ENCODE measurements around the gene SNURF.
"Not testable (repeated sequence)": the region's sequence is repeated elsewhere in the genome, so short reads cannot be mapped to it uniquely, and the experiment has no call there.

Gene SNURF

DNA sequence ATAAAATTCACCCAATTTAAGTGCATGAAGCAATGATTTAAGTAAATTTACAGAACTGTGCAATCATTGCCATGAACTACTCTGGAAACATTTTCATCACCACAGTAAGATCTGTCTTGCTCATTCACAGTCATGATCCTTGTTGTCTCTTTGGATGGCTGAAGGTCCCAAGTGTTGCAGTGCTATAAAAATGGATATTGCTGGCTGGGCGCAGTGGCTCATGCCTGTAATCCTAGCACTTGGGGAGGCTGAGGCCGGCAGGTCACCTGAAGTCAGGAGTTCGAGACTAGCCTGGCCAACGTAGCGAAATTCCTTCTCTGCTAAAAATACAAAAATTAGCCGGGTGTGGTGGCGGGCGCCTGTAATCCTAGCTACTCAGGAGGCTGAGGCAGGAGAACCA, 17.0 kb downstream of the SNURF start:
- no peak for DNase-seq

DNA sequence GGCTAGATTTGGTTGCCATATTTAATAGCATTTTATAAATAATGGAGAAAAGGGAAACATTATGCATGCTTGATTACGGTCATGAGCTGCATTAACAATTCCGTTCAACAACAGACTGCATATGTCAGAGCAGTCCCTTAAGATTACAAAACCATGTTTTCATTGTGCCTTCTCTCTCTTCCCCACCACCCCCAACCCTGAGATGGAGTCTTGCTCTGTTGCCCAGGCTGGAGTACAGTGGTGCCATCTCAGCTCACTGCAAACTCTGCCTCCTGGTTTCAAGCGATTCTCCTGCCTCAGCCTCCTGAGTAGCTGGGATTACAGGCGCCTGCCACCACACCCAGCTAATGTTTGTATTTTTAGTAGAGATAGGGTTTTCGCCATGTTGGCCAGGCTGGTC, 17.9 kb downstream of the SNURF start:
- not testable (repeated sequence) for DNase-seq

DNA sequence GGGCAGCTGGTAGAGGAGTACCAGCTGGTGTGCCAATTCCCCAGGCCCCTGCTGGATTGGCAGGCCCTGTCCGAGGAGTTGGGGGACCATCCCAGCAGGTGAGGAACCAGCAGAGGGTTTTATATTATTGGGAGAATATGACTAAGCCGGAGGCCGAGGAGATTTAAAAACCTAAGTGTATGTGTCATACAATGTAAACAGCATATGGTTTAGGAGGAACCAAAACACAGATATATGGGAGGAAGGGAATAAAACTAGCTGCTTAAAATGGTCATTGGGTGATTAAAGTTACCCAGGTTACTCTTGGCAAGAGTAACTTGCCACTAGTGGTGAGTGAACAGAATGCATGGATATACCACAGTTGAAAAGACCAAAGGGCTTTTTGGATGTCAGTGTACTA, 22.1 kb downstream of the SNURF start:
- DNase-seq, result no peak

DNA sequence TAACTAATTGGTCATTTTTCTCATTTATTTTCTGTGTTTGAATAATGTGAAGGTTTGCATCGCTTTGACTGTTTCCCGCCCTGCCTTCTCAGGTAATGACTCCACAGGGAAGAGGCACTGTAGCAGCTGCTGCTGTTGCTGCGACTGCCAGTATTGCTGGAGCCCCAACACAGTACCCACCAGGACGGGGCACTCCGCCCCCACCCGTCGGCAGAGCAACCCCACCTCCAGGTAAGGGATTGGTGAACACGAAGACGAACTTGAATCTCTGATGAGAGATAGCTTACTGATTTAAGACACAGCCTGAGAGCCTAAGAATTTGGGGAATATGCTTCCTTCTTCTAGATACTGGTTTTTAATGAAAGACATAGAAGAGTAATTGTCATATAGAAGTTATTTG, 22.9 kb downstream of the SNURF start:
- no peak for DNase-seq

DNA sequence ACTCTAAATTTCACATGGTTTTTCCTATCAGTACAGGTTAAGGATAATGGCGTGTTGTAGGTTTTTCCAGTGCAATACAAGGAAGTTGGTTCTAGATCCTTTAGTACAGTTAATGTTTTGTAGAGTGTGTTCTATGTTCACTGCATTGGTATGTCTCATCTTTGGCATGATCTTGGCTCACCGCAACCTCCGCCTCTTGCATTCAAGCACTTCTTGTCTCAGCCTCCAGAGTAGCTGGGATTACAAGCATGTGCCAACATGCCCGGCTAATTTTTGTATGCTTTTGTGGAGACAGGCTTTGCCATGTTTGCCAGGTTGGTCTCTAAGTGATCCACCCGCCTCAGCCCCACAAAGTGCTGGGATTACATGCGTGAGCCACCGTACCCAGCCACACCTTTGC, 30.4 kb downstream of the SNURF start:
- no peak for DNase-seq

DNA sequence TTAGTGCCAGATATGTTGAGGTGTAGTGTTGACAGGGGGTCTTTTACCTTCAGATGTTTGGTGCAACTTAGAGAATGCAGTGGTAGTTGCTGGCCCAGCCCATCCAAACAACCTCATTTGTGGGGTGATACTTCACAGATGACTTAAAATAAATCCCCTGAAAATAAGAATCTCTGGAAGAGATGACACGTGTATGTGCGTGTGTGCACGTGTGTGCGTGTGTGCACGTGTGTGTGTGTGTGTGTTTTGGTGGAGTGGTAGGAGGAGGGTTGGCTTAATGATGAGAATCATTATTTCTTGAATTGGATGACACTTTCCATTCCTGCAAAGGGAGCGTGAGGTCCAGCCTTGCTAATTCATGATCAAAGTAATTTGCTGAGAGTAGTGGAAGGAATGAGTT, 31.9 kb downstream of the SNURF start:
- no peak for DNase-seq
